IMR-90 (cell line): ENCODE data around the gene DUSP28. TPM values are rescaled to one million over a fixed set of nuclear protein-coding genes. Genes with fewer than 3 reads are reported as not detected.

Source experiments
- MAFK ChIP-seq: IDR thresholded peaks from 2 replicates; pipeline ENCODE4 v1.6.1; 2012; ENCODE audit warnings: low read depth, low read length, improper control_type of control experiment
- polyA plus RNA-seq, 3 experiments: library from polyadenylated mRNA; depleted of rRNA; stranded (reverse); fragments of >200 nt; gene quantifications; 2 replicates each; pipeline ENCODE4 v1.2.3, GENCODE V29; 2012; ENCODE audit warnings: low replicate concordance in 1 of 3
- total RNA-seq: library from RNA; depleted of rRNA; stranded (reverse); fragments of >200 nt; gene quantifications from 2 replicates; pipeline ENCODE4 v1.2.3, GENCODE V29; 2012
- TF ChIP-seq, protein P1 (sequence below): fragments of 150-350 bp; IDR thresholded peaks from 2 replicates; pipeline ENCODE4 v1.6.1; 2017; ENCODE audit warnings: mild to moderate bottlenecking, antibody characterized with exemption, low read length, low read depth

DUSP28 gene
- total and polyA plus RNA-seq, 2 of the 4 experiments (the other 2 are of a cell fraction), result 1.1 to 3.3 TPM

DNA sequence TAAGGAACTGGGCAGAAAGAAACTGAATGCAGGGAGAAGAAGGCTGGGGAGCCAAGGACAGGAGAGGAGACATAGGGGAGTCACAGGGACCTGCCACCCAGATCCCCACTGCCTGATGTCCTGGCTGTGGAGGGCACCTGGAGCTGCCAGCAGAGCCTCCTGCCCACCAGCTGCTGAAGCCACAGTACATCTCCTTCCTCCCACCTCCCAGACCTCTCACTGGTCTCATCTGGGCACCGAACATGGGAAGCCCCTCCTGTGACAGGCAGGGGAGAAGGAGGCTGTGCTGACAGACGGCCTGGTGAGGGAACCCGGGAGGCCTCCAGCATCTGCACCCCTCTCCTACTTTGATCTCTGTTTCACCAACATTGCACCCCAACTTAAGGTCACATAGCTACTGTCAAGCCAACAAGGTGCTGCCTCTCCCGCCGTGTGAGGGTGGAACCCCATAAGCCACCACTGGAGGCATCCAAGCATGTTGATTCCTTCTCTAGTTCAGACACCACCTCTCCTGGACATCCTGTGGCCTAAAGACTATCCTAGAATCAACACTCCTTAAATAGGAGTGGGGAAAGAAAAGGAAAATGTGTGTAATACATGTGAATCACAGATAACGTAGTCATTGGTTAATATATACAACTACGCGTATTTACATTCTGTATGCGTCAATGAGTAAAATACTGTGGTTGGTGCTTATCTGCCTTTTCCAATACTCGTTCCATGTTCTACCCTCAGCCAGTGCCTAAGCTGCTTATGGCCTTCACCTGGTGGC is 4.6 kb downstream of the DUSP28 start (continued):
- TF ChIP-seq, protein P1, sequence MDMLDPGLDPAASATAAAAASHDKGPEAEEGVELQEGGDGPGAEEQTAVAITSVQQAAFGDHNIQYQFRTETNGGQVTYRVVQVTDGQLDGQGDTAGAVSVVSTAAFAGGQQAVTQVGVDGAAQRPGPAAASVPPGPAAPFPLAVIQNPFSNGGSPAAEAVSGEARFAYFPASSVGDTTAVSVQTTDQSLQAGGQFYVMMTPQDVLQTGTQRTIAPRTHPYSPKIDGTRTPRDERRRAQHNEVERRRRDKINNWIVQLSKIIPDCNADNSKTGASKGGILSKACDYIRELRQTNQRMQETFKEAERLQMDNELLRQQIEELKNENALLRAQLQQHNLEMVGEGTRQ, result no peak
- no peak for TF ChIP-seq MAFK
